Left hindlimb (tissue), 1 donor: ENCODE results near the gene FAM210B.
"Not testable (repeated sequence)": the region's sequence is repeated elsewhere in the genome, so short reads cannot be mapped to it uniquely, and the experiment has no call there.

Experiments used
- DNase-seq: peaks from one replicate; pipeline ENCODE4 v3.0.0-alpha.2; 2018

FAM210B gene

DNA sequence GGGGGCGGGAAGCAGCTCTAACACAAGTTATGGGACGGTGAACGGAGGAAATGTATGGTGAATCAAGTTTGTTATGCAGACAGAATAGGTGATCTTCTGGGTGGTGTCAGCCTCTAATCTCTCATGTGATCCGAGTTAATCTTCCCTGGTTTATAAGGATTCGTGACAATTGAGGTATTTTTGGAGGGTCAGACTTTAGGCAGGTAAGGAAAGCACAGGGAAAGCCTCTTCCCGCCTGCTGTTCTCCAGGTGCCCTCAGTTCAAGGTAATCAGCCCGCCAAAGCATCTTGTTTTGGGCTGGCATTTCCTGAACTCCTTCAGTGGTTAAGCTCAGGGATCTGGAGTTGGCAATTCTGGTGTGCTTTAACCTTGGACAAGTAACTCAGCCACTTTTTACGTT lies 34.9 kb downstream of the FAM210B start:
- no peak for DNase-seq

DNA sequence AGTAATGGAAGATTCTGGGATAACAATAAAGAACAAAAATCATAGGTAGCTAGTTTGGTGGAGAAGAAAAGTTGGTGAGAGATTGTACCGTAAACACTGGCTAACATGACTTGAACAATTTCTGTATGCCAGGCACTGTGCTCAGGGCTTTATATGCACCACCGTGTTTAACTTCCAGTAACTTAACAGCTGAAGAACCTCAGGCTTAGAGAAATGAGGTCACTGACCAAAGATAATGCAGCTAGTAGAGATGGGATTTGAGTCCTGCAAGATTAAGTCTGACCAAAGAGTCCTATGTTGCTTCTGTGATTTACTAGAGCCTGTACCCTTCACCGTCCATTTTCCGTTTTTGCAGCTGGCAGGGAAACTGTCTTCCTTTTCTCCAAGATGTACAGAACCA lies 36.4 kb downstream of the FAM210B start:
- DNase-seq = no peak

DNA sequence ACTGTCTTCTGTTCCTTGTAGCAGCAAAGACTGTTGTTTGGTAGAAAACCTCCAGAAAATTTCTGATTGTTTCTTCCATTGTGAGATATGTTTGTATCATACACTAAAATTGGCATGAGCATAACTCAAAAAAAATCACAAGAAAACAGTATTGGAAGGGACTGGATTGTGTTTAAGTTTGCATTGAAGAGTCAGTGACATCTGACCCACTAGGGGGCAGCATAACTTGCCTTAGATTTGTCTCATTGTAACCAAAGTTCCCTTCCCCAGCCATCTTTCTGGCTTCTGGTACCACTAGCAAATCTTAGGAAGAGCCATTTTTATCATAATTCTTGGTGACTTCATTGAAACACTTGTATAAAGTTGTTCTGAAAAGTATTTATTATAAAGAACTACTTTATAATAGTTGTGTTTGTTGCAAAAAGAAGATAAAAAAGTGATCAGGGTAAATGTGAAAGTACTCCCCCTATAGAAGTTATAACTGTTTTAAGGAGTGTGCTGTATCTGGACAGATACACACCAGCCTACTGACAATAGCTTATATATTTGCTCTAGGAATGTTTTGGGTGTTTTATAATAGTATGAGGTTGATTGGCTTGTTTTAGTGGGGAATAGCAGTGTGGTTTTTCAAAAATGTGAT lies 41.3 kb downstream of the FAM210B start:
- DNase-seq = no peak

DNA sequence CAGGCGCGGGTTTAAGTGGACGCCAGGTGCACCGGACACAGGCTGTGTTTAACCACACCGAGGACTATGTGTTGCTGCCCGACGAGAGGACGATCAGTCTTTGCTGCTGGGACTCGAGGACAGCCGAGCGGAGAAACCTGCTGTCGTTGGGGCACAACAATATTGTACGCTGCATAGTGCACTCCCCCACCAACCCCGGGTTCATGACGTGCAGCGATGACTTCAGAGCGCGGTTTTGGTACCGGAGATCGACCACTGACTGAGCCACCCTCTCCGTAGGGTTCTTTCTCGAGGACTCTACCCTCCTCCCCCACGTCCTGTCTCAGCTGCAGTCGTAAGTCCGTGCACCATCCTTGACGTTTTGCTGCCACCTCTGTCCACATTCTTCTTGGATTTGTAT lies 44.7 kb downstream of the FAM210B start:
- no peak for DNase-seq

DNA sequence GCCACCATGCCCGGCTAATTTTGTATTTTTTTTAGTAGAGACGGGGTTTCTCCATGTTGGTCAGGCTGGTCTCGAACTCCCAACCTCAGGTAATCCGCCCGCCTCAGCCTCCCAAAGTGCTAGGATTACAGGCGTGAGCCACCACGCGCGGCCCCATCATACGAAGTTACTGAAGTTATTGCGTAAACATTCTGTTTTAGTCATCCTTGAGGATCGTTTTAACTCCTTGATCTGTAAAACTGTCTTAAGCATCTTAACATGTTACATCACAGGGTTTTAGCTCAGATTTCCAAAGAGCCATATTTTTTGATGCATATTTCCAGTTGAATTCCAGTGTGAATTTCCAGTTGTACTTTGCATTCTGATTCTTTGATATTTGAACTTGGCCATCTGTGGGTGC lies 46.6 kb downstream of the FAM210B start:
- not testable (repeated sequence) for DNase-seq

DNA sequence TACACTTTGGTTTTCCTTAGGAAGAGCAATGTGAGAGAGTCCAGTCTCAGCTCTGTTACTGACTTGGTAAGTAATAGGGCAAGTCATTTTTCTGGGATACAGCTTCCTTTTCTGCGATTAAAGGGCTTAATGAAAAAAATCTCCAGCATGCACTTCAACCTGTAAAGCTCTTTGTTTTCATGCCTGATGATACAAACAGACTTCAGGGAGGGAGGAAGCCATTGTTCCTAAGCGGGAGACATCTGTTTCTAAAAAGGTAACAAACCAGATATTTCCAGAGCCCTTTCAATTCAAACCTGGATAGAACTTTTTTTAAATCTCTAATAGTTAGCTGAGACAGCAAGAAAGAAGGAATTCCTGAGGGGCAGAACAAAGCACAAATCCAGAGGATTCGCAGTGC lies 48.1 kb downstream of the FAM210B start:
- no peak for DNase-seq

DNA sequence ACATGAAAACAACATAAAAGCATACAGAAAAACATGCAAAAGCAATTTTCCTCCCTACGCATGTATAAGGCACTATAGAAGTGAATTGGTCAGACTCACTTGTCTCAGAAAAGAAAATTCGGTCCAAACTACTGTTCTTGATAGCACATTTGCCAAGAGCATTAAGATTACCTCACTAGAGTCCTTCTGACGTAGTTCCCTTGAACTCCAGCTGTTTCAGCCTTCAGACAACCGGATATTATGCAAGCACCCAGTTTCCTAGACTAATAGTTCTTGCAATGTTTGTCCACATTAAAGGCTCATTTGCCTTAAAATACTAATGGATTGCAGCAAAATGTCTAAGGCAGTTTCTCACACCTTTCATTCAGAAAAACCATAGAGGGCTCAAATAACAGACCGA lies 50.7 kb downstream of the FAM210B start:
- DNase-seq = no peak

DNA sequence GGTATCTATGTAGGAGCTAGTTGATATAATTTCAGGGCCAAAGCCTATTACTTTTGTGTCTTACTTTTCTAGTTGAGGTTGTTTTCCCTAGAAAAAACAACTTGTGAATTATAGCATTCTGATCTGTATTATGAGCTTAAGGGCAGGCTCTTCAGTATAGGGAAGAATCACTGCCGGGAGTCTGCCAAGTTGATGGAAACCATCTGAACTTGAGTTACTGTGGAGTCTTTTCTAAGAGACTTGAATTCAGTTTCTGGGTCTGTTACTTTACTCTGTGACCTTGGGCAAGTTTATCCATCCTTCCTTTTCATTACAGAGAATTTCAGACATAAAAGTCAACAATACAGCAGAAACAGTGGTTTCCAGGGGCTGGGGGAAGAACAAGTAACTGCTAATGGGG lies 51.2 kb downstream of the FAM210B start:
- DNase-seq = no peak

DNA sequence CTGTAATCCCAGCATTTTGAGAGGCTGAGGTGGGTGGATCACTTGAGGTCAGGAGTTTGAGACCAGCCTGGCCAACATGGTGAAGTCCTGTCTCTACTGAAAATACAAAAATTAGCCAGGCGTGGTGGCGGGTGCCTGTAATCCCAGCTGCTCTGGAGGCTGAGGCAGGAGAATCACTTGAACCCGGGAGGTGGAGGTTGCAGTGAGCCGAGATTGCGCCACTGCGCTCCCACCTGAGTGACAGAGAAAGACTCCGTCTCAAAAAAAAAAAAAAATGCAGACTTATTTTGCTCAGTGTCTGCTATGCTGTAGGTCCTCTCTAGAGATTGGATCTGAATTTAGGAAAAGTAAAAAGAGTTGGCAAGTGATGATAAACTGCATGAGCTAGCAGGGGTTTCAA lies 52.5 kb downstream of the FAM210B start:
- not testable (repeated sequence) for DNase-seq

DNA sequence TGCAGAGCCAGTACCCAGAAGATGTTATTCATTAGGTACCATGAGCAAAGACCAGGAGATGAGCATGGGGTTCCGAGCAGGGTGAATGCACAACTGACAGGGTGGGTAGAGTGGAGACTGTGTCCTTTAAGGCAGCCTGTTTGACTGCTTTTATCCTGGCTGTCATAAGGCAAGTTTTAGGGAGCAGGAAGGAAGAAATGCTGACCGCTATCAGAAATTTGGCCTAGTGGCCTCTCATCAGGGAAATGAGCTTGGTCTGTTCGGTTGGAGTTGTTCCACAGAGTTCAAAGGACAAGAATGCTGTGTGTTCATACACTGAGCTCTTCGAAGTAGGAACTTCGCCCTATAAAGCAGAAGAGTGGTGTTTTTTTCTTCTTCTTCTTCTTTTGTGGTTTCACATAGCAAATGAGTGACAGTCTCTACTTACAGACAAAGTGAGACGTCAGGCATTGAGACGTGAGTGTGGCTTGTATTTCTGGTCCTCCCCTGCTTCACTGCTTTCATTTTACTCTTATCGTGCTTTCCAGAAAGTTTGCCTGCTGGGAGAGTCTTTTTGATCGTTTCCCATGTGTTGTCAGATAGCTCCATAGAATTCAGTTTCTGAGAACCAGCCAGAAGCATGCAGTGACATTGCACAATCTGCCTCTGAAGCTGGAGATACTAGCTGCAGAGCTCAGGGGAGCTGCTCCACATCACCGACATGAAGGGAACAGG lies 53.1 kb downstream of the FAM210B start, which contains the start of gene CASS4:
Gene CASS4 (plus strand): TSS at position 502 of the 714 bp plus-strand sequence. CDS start 199 bp downstream, at position 701.
- DNase-seq = no peak

DNA sequence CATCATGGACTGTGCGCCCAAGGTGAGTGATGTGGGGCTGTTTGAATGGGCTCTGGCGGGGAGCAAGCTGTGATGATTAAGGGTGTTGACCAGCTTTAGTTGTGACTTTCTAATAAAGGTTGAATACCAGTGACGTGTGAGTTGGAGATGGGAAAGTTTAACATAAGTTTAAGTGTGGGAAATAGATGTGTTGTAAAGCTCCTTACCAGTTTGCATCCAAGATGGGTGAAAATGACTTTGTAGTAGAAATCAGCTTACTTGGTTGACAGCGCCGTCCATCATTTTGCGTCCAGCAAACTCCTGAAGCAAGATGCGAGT lies 53.7 kb downstream of the FAM210B start:
- DNase-seq = no peak

DNA sequence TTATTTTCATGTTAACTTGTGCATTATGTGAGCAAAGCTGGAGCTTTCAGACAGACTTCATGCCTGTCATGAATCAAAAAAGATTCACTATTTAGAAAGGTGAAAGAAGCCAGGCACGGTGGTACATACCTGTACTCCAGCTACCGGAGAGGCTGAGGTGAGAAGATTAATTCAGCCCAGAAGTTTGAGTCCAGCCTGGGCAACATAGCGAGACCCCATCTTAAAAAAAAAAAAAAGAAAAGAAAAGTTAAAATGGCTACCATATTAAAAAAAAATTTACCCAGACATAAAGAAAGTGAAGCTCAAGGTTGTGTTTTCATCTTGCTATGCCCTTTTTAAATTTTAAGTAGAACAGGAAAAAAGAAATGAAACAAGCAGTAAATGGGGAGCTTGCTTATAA lies 54.2 kb downstream of the FAM210B start:
- no peak for DNase-seq

DNA sequence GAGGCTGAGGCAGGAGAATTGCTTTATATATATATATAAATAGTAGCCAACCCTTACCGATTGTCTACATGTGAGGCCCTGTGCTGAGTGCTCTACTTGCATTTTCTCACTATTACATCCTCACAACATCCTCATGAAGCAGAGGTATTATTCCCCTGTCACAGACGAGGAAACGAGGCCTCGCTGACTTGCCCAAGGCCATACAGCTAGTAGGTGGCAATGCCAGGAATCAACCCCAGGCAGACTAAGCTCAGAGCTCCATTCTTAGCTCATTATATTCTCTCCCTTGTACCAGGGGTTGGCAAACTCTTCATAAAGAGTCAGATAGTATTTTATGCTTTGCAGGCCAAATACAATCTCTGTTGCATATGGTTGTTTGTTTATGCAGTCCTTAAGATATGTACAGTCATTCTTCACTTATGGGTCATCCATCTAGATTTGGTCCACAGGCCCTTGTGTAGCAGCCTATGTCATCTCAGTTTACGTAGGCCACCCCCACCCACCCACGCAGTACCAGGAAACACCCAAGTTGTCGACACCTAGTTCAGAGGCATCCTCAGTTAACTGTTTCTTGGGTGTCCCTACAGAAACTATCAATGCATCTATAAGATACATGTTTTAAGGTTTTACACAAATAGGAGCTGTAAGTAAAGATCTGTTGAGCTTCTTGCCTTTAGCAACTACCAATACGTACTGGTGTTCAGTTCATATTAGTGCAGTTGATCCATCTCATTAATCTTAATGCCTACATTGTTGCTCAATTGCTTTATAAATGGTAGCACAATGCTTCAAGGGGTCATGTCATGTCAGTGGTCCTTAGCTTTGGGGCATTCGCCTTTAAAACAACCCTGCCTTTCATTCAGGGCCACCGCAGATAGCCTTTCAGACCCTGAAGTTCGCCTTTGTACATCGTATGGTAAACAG lies 56.3 kb downstream of the FAM210B start:
- DNase-seq = no peak

DNA sequence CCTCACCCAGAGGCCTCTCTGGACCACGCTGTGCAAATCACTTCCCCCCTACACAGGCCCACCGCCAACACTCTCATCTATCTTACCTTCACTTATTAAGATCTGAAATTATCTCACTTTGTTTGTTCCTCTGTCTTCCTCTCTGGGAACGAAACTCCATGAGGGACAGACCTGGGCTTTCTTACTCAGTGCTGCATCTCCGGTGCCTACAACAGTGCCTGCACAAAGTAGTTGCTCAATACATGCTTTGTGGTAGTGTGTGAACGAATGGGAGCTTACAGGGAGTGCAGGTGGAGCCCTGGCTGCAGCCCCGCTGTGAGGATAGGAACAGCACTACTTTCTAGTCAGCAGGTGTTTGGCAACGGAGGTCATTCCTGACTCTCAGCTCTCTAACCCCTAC lies 58.6 kb downstream of the FAM210B start:
- no peak for DNase-seq

DNA sequence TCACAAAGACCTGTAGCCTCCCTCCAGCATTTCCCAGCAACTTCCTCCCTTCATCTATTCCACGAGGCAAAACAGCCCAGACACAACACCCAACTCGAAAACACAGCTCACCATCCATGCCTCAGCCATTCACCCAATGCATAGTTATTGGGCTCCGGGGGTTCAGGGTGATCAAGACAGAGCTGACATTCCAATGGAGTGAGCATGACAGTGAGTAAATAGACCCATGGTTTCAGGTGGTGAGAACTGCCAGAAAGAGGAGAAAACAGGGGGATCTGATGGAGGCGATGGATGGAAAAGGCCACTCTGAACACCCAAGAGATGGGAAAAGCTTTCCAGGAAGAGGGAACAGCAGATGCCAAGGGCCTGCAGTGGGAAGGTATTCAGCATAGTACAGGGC lies 59.1 kb downstream of the FAM210B start:
- no peak for DNase-seq
